HL-60 (cell line): ENCODE data around the gene MYO16.

Experiments
- CTCF ChIP-seq: IDR thresholded peaks from one replicate; pipeline ENCODE4 v1.5.1; 2011; ENCODE audit warnings: low read length, control low read depth, inconsistent platforms; ENCODE audit not compliant: insufficient read depth
- GABPA ChIP-seq: IDR thresholded peaks from 2 replicates; pipeline ENCODE4 v1.6.1; 2012; ENCODE audit warnings: low read depth
- POLR2AphosphoS5 ChIP-seq: IDR thresholded peaks from 2 replicates; pipeline ENCODE4 v1.6.1; 2012; ENCODE audit warnings: low read depth
- REST ChIP-seq: IDR thresholded peaks from 2 replicates; pipeline ENCODE4 v1.6.1; 2012; ENCODE audit warnings: low read depth; ENCODE audit not compliant: insufficient replicate concordance

- TF ChIP-seq CTCF (no peak), REST (no peak), GABPA (no peak), POLR2AphosphoS5 (no peak)
Observed at GRCh38 chr13:109140479-109141349, 511.3 kb downstream of the MYO16 start.
